Hematopoietic multipotent progenitor cell treated with erythropoietin and hydrocortisone succinate and interleukin-3 and kit ligand, for 15 days (in vitro differentiated cells): ENCODE data around the gene ESR1.

ENCODE experiments used
- DNase-seq: peaks from one replicate; pipeline ENCODE4 v3.0.0-alpha.2; 2015; ENCODE audit warnings: low spot score

ESR1 gene

DNA sequence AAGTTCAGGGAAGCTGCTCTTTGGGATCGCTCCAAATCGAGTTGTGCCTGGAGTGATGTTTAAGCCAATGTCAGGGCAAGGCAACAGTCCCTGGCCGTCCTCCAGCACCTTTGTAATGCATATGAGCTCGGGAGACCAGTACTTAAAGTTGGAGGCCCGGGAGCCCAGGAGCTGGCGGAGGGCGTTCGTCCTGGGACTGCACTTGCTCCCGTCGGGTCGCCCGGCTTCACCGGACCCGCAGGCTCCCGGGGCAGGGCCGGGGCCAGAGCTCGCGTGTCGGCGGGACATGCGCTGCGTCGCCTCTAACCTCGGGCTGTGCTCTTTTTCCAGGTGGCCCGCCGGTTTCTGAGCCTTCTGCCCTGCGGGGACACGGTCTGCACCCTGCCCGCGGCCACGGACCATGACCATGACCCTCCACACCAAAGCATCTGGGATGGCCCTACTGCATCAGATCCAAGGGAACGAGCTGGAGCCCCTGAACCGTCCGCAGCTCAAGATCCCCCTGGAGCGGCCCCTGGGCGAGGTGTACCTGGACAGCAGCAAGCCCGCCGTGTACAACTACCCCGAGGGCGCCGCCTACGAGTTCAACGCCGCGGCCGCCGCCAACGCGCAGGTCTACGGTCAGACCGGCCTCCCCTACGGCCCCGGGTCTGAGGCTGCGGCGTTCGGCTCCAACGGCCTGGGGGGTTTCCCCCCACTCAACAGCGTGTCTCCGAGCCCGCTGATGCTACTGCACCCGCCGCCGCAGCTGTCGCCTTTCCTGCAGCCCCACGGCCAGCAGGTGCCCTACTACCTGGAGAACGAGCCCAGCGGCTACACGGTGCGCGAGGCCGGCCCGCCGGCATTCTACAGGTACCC lies at the start of gene ESR1:
ESR1 (plus strand) TSS at position 170 of the 858 bp plus-strand sequence; CDS start at position 401, 231 bp downstream.
- no peak for DNase-seq

- DNase-seq, result no peak
Observed at GRCh38 chr6:151760486-151760885, 47.0 kb upstream of the ESR1 start.

DNA sequence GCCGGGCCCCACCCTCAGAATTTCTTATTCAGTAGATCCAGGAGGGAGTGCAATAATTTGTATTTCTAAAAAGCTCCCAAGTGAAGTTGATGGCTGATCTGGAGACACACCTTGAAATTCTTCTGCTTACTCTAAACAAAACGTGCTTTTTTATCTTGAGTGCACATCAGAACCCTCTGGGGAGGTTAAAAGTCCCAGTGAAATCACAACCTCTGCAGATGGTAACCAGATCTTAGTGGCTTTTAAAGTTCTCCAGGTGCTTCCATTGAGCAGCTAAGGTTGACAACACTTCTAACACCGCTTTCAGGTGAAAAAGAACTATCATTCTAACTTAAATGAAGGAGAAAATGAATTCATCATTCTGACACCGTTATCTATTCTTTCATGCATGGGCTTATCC lies 45.6 kb upstream of the ESR1 start:
- no peak for DNase-seq

DNA sequence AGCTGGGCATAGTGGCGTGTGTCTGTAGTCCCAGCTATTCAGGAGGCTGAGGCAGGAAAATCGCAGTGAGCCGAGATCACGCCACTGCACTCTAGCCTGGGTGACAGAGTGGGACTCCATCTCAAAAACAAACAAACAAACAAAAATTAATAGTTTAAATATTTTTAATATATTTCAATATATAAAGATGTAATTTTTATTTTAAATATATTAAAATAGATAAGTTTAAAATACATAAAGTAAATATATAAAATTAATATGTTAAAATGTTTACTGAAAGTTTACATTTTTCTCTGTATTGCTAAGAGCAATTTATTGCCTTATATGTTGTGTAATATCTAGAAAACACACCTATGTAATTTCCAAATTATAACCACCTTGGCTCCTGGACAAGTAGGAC lies 44.7 kb upstream of the ESR1 start:
- no peak for DNase-seq

DNA sequence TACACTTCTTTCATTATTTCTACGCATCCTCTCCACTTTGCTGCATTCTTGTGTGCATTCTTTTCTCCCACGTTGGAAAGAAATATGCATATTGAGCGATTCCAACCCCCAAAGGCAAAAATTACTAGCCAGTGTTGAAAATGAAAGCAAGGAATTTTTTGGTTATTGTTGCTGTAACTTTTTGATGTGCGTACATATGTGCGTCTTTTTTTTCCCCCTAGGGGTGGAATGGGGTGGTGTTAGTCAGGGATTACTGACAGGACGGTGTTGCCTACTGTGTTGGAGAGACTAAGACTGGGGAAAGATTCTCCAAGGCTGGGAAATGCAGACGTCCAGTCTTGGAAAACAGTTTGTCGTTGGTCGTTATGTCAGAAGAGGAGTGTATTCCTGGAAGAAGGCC lies 44.2 kb upstream of the ESR1 start:
- no peak for DNase-seq

DNA sequence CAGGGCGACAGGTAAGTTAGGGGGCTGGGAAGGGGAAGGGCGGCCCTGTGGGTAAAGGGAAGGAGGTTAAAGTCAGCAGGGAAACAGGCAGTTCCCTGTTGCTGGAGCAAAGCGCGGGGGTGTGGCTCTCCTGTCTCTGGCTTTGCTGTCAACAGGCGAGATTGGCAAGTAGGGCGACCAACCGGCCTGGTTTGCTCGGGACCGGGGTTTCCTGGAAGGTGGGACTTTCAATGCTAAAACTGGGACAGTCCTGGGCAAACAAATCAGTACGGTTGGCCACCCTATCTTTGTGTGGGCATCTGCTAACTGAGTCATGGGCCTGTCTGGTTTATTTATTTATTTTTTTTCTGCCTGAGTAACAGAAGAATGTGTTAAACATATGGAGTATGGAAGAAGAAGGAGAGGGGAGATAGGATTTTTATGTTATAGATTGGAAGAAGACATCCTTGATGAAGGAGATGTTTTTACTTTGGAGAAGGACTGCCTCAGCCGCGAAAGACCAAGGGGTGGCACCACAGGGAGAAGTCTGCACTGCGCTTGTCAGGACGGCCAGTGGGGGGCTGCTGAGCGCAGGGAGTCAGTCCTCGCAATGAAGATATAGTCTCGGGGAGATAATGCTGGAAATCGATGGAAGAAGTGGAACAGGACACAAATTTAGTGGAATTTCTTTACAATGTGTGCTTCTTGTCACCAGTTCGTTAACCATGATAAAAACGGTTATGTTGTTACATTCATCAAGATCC lies 43.4 kb upstream of the ESR1 start:
- DNase-seq, result no peak

GRCh38 chr6:151765444-151765886 lies 42.0 kb upstream of the ESR1 start:
- DNase-seq, result peak; percentile 22

DNA sequence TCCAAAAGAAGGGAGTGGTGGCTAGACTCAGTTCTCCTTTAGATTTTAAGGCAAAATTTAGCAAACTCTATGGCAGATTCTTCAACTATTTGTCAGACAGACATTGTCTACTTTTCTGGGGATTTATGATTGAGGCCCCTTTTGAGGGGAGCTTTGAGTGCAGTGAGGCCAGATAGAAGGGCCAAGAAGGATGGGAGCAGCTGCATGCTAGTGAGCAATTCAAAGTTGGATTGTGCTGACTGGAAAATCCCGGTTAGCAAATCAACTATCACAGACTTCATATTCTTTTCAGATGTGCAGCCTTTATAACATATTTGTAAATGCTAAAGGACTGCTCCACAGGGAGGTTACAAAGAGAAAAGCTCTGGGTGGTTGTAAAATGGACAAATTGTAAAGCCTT lies 35.0 kb upstream of the ESR1 start:
- no peak for DNase-seq

DNA sequence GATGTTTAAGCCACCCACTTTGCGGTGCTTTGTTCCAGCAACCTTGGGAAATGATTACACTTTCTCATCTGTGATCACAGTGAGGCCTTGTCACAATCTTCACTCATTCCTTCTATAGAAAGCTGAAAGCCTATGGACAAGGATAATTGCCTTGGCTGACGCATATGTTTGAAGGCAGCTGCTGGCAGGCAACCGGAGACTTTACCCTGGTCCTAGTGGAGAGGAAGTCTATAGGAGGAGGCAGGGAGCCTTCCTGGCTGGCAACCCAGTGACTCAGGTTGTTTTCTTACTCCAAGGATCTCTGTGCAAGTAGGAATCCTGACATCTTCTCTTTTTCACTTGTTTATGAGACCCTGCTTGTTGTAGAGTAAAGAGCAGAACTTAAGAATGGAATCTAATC lies 34.1 kb upstream of the ESR1 start:
- DNase-seq, result no peak

- DNase-seq, result no peak
Observed at GRCh38 chr6:151782560-151782959, 24.9 kb upstream of the ESR1 start.

GRCh38 chr6:151783692-151784091 lies 23.8 kb upstream of the ESR1 start:
- DNase-seq, result no peak

DNA sequence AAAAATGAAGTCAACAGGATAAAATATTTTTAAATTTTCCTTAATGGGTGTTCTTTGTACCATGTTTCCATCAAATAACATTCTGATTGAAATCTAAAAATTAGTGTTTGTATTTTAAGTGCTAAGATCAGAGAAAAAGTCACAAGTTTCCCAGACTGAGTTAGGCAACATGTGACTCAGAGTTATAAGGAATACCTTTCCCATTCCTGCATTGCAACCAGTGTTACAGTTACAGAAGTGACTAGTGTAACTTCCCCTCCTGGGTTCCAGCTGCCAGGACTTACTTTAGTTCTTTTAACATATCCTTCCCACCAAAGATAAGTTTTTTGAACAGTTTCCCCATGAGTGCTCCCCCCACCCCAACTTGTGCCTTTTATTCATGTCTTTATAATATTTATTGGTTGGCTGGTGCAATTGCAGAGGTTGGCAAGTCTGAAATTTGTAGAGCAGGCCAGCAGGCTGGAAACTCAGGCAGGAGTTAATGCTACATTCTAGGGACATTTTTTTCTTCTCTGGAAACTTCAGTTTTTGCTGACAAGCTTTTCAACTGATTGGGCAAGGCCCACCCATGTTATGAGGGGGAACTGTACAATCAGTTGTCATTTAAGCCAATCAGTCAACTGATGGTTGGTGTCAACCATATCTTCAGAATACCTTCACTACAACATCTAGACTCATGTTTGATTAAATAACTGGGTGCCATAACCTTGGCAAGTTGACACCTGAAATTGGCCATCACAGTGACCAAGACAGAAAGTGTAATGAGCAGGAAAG lies 22.9 kb upstream of the ESR1 start:
- DNase-seq, result no peak

- no peak for DNase-seq
Observed at GRCh38 chr6:151796842-151797530, 10.5 kb upstream of the ESR1 start.

GRCh38 chr6:151803743-151804142 lies 3.7 kb upstream of the ESR1 start:
- no peak for DNase-seq

- DNase-seq, result no peak
Observed at GRCh38 chr6:151804585-151805285, 2.7 kb upstream of the ESR1 start.

GRCh38 chr6:151805286-151805840 lies 2.1 kb upstream of the ESR1 start:
- no peak for DNase-seq

DNA sequence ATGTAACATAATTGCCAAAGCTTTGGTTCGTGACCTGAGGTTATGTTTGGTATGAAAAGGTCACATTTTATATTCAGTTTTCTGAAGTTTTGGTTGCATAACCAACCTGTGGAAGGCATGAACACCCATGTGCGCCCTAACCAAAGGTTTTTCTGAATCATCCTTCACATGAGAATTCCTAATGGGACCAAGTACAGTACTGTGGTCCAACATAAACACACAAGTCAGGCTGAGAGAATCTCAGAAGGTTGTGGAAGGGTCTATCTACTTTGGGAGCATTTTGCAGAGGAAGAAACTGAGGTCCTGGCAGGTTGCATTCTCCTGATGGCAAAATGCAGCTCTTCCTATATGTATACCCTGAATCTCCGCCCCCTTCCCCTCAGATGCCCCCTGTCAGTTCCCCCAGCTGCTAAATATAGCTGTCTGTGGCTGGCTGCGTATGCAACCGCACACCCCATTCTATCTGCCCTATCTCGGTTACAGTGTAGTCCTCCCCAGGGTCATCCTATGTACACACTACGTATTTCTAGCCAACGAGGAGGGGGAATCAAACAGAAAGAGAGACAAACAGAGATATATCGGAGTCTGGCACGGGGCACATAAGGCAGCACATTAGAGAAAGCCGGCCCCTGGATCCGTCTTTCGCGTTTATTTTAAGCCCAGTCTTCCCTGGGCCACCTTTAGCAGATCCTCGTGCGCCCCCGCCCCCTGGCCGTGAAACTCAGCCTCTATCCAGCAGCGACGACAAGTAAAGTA lies 547 bp upstream of the ESR1 start:
- no peak for DNase-seq

GRCh38 chr6:151808371-151809241 lies 1.1 kb downstream of the ESR1 start:
- no peak for DNase-seq

- DNase-seq, result no peak
Observed at GRCh38 chr6:151811081-151811480, 3.6 kb downstream of the ESR1 start.
